GM19438 (cell line): ENCODE data around the gene CDKL2.

ENCODE experiments used
- ATAC-seq: cut with Tn5 transposase; IDR thresholded peaks from one replicate; pipeline ENCODE4 v1.9.1; 2021; ENCODE audit warnings: low read depth; ENCODE audit not compliant: unreplicated experiment

CDKL2 gene

GRCh38 chr4:75643651-75644050 is 13.3 kb upstream of the CDKL2 start:
- no peak for ATAC-seq

- ATAC-seq: no peak
Measured at GRCh38 chr4:75639124-75639695, 8.9 kb upstream of the CDKL2 start.

GRCh38 chr4:75637827-75638226 is 7.5 kb upstream of the CDKL2 start:
- ATAC-seq: no peak

GRCh38 chr4:75637176-75637575 is 6.8 kb upstream of the CDKL2 start:
- ATAC-seq: no peak

- ATAC-seq: no peak
Measured at GRCh38 chr4:75634951-75635350, 4.6 kb upstream of the CDKL2 start.

- ATAC-seq: no peak
Measured at GRCh38 chr4:75634281-75634680, 4.0 kb upstream of the CDKL2 start.

- no peak for ATAC-seq
Measured at GRCh38 chr4:75633846-75634245, 3.5 kb upstream of the CDKL2 start.

GRCh38 chr4:75630937-75631329 is 605 bp upstream of the CDKL2 start:
- ATAC-seq: no peak

- ATAC-seq: no peak
Measured at GRCh38 chr4:75629239-75629638, 1.1 kb downstream of the CDKL2 start.

- no peak for ATAC-seq
Measured at GRCh38 chr4:75623026-75623425, 7.3 kb downstream of the CDKL2 start.

GRCh38 chr4:75621715-75622114 is 8.6 kb downstream of the CDKL2 start:
- no peak for ATAC-seq

GRCh38 chr4:75612306-75612705 is 18.0 kb downstream of the CDKL2 start:
- ATAC-seq: no peak

- ATAC-seq: no peak
Measured at GRCh38 chr4:75605928-75606327, 24.4 kb downstream of the CDKL2 start.

- ATAC-seq: no peak
Measured at GRCh38 chr4:75599647-75600046, 30.7 kb downstream of the CDKL2 start.

GRCh38 chr4:75598390-75598789 is 31.9 kb downstream of the CDKL2 start:
- ATAC-seq: no peak

GRCh38 chr4:75596061-75596460 is 34.3 kb downstream of the CDKL2 start:
- ATAC-seq: no peak

- ATAC-seq: no peak
Measured at GRCh38 chr4:75593393-75593792, 36.9 kb downstream of the CDKL2 start.

- no peak for ATAC-seq
Measured at GRCh38 chr4:75584067-75584466, 46.3 kb downstream of the CDKL2 start.

- ATAC-seq: no peak
Measured at GRCh38 chr4:75567725-75568124, 62.6 kb downstream of the CDKL2 start.

- ATAC-seq: no peak
Measured at GRCh38 chr4:75566911-75567310, 63.4 kb downstream of the CDKL2 start.

GRCh38 chr4:75565481-75565880 is 64.8 kb downstream of the CDKL2 start:
- no peak for ATAC-seq

GRCh38 chr4:75564023-75564422 is 66.3 kb downstream of the CDKL2 start:
- no peak for ATAC-seq

- no peak for ATAC-seq
Measured at GRCh38 chr4:75561789-75562188, 68.5 kb downstream of the CDKL2 start.
